ENCODE measurements around the gene CSH1. TPM values are rescaled to one million over a fixed set of nuclear protein-coding genes. Genes with fewer than 3 reads are reported as not detected.

The CSH1 gene
- total RNA-seq, 1 donor from 2014 or later = not detected

- CTCF ChIA-PET = interaction anchor here (1.2 to 8.9 kb wide), 7 partner anchors 9 to 200 kb away, joined by 3 to 146 read pairs (median 6); partner anchors contain the start of gene GH1
- H3K27ac Mint-ChIP-seq = peak overlapping the region; percentile 96
- no peaks in the 10 kb centered on the region for H3K27me3 Mint-ChIP-seq
- POLR2A ChIA-PET = interaction anchor here (1.1 to 19.1 kb wide), 6 partner anchors 8 to 212 kb away, joined by 3 to 837 read pairs (median 22); partner anchors contain the start of gene GH1
- no peak for ATAC-seq (ENCODE audit: low read depth)
- no peak for DNase-seq
- peak overlapping the region; percentile 98 for H3K4me3 Mint-ChIP-seq
- H3K4me1 Mint-ChIP-seq = peaks cover 89% of the 10 kb centered on the region
- H3K9me3 Mint-ChIP-seq = no peaks in the 10 kb centered on the region
- no peak for TF ChIP-seq CTCF (IDR thresholded peaks at IDR 0.05)
- intact Hi-C loops (cut with micrococcal nuclease) = loop anchor here (1.0 kb wide), 1 partner anchor 8 kb away; no protein-coding TSS in a partner anchor
- H3K36me3 Mint-ChIP-seq (ENCODE audit: low read depth) = peaks cover 34% of the 10 kb centered on the region
These were observed 37.2 kb upstream of the CSH1 start for GRCh38 chr17:63933598-63933997.

GRCh38 chr17:63932721-63933120 is 36.3 kb upstream of the CSH1 start:
- ChIA-PET POLR2A (interaction anchor here (0.6 to 19.1 kb wide), 13 partner anchors 9 to 213 kb away, joined by 3 to 837 read pairs (median 10); partner anchors contain the start of genes ERN1, GH1 and ICAM2), CTCF (interaction anchor here (0.9 to 8.9 kb wide), 11 partner anchors 11 to 201 kb away, joined by 3 to 146 read pairs (median 7); partner anchors contain the start of genes GH1 and ICAM2)
- H3K9me3 Mint-ChIP-seq = no peaks in the 10 kb centered on the region
- H3K4me3 Mint-ChIP-seq = peak overlapping the region; percentile 98
- peak overlapping the region; percentile 96 for H3K27ac Mint-ChIP-seq
- TF ChIP-seq CTCF (IDR thresholded peaks at IDR 0.05) = no peak
- ATAC-seq (ENCODE audit: low read depth) (peak; percentile 10), DNase-seq (no peak)
- intact Hi-C loops (cut with micrococcal nuclease) = loop anchor here (1.0 kb wide), 3 partner anchors 7 to 14 kb away; no protein-coding TSS in a partner anchor
- peaks cover 90% of the 10 kb centered on the region for H3K4me1 Mint-ChIP-seq
- peaks cover 41% of the 10 kb centered on the region for H3K36me3 Mint-ChIP-seq (ENCODE audit: low read depth)
- no peaks in the 10 kb centered on the region for H3K27me3 Mint-ChIP-seq

GRCh38 chr17:63931981-63932561 is 35.7 kb upstream of the CSH1 start, which contains the start of gene CD79B:
Gene CD79B, minus strand, starts transcription at chr17:63932331. Its CDS starts 70 bp downstream, at chr17:63932261.
- ChIA-PET POLR2A (interaction anchor here (0.6 to 19.1 kb wide), 17 partner anchors 10 to 483 kb away, joined by 3 to 837 read pairs (median 6); partner anchors contain the start of genes ERN1, GH1 and ICAM2), CTCF (interaction anchor here (0.9 to 8.9 kb wide), 11 partner anchors 11 to 202 kb away, joined by 3 to 146 read pairs (median 7); partner anchors contain the start of genes GH1 and ICAM2)
- TF ChIP-seq CTCF (IDR thresholded peaks at IDR 0.05) = no peak
- Mint-ChIP-seq H3K36me3 (ENCODE audit: low read depth) (peaks cover 44% of the 10 kb centered on the region), H3K27me3 (no peaks in the 10 kb centered on the region), H3K9me3 (no peaks in the 10 kb centered on the region), H3K27ac (peak within 1 kb of the TSS; percentile 96), H3K4me3 (peak within 1 kb of the TSS; percentile 98), H3K4me1 (peaks cover 89% of the 10 kb centered on the region)
- peak; percentile 90 for DNase-seq
- peak; percentile 79 for ATAC-seq (ENCODE audit: low read depth)
- intact Hi-C loops (cut with micrococcal nuclease) = loop anchor here (1.0 kb wide), 2 partner anchors 13 to 14 kb away; no protein-coding TSS in a partner anchor

- TF ChIP-seq CTCF (IDR thresholded peaks at IDR 0.05) = no peak
- peaks cover 89% of the 10 kb centered on the region for H3K4me1 Mint-ChIP-seq
- H3K27ac Mint-ChIP-seq = peak overlapping the region; percentile 96
- DNase-seq = peak; percentile 67
- intact Hi-C loops (cut with micrococcal nuclease) = no loop called here
- peak; percentile 45 for ATAC-seq (ENCODE audit: low read depth)
- no peaks in the 10 kb centered on the region for H3K9me3 Mint-ChIP-seq
- POLR2A ChIA-PET = interaction anchor here (0.7 to 19.1 kb wide), 8 partner anchors 11 to 1278 kb away, joined by 3 to 837 read pairs (median 28); partner anchors contain the start of genes GH1 and ICAM2
- CTCF ChIA-PET = interaction anchor here (0.6 to 8.9 kb wide), 7 partner anchors 12 to 94 kb away, joined by 3 to 146 read pairs (median 8); partner anchors contain the start of genes GH1 and ICAM2
- no peaks in the 10 kb centered on the region for H3K27me3 Mint-ChIP-seq
- peak overlapping the region; percentile 98 for H3K4me3 Mint-ChIP-seq
- peaks cover 46% of the 10 kb centered on the region for H3K36me3 Mint-ChIP-seq (ENCODE audit: low read depth)
These were observed 34.7 kb upstream of the CSH1 start for GRCh38 chr17:63930951-63931575.

Data from activated B cell treated with CpG ODN at 0.5 μM for 24 hours (primary cell).